ENCODE data around the gene USP9Y. TPM values are rescaled to one million over a fixed set of nuclear protein-coding genes. Genes with fewer than 3 reads are reported as not detected.

Gene USP9Y
- polyA plus RNA-seq, 1 donor (not counting 4 experiments of a cell fraction or from before 2014, with no cell fraction given) = not detected

- Histone ChIP-seq H3K36me3 (ENCODE audit: control insufficient read depth in 2 of 2, extremely low read depth in 1 of 2, insufficient read depth in 2 of 2, low read length in 2 of 2) (no peaks in the 10 kb centered on the region), H3K27ac (ENCODE audit: control insufficient read depth, insufficient read depth, low read length) (no peak overlapping the region), H3K9me1 (ENCODE audit: control insufficient read depth, extremely low read depth, insufficient read depth, low read length) (no peaks in the 10 kb centered on the region), H3K9ac (ENCODE audit: control insufficient read depth, extremely low read depth, insufficient read depth, low read length) (no peak overlapping the region), H3K9me3 (ENCODE audit: control insufficient read depth, low read depth, low read length) (no peaks in the 10 kb centered on the region), H3K4me1 (ENCODE audit: control insufficient read depth, extremely low read depth, insufficient read depth, low read length) (no peaks in the 10 kb centered on the region), H4K20me1 (ENCODE audit: control insufficient read depth, extremely low read depth, insufficient read depth, low read length) (no peaks in the 10 kb centered on the region), H2AFZ (ENCODE audit: control insufficient read depth, low read length) (no peak overlapping the region), H3K79me2 (ENCODE audit: control insufficient read depth, insufficient read depth, low read length) (no peaks in the 10 kb centered on the region), H3K4me2 (ENCODE audit: control insufficient read depth, extremely low read depth, insufficient read depth, low read depth, low read length) (no peak overlapping the region), H3K27me3 (ENCODE audit: control insufficient read depth, extremely low read depth, insufficient read depth, low read length) (no peaks in the 10 kb centered on the region), H3K4me3 (ENCODE audit: control insufficient read depth in 2 of 3, extremely low read depth in 1 of 3, insufficient read depth in 2 of 3, low read depth in 1 of 3, low read length in 3 of 3) (no peak overlapping the region)
- no peak for FAIRE-seq
- dilution Hi-C loops (cut with MboI; ENCODE audit: extremely low pct_ligation_motif_present, low sequenced_read_pairs) = no loop called here
- TF ChIP-seq CTCF (optimal IDR thresholded peaks at IDR 0.05 in 1 of 3, IDR thresholded peaks at IDR 0.05 in 1 of 3, conservative IDR thresholded peaks at IDR 0.05 in 1 of 3; ENCODE audit: extremely low read depth in 1 of 3, insufficient read depth in 2 of 3, low read length in 3 of 3) (no peak), EZH2 (IDR thresholded peaks at IDR 0.05; ENCODE audit: low read length) (no peak)
- DNase-seq (ENCODE audit: low read depth, low spot score) = no peak
Observed at GRCh38 chrY:12741414-12741813, 40.4 kb downstream of the USP9Y start.

GRCh38 chrY:12742725-12743124 is 41.7 kb downstream of the USP9Y start:
- Histone ChIP-seq H4K20me1 (ENCODE audit: control insufficient read depth, extremely low read depth, insufficient read depth, low read length) (no peaks in the 10 kb centered on the region), H3K9me3 (ENCODE audit: control insufficient read depth, low read depth, low read length) (no peaks in the 10 kb centered on the region), H3K9ac (ENCODE audit: control insufficient read depth, extremely low read depth, insufficient read depth, low read length) (no peak overlapping the region), H3K36me3 (ENCODE audit: control insufficient read depth in 2 of 2, extremely low read depth in 1 of 2, insufficient read depth in 2 of 2, low read length in 2 of 2) (no peaks in the 10 kb centered on the region), H3K79me2 (ENCODE audit: control insufficient read depth, insufficient read depth, low read length) (no peaks in the 10 kb centered on the region), H3K4me3 (ENCODE audit: control insufficient read depth in 2 of 3, extremely low read depth in 1 of 3, insufficient read depth in 2 of 3, low read depth in 1 of 3, low read length in 3 of 3) (no peak overlapping the region), H3K27me3 (ENCODE audit: control insufficient read depth, extremely low read depth, insufficient read depth, low read length) (no peaks in the 10 kb centered on the region), H3K4me2 (ENCODE audit: control insufficient read depth, extremely low read depth, insufficient read depth, low read depth, low read length) (no peak overlapping the region), H3K9me1 (ENCODE audit: control insufficient read depth, extremely low read depth, insufficient read depth, low read length) (no peaks in the 10 kb centered on the region), H3K4me1 (ENCODE audit: control insufficient read depth, extremely low read depth, insufficient read depth, low read length) (no peaks in the 10 kb centered on the region), H2AFZ (ENCODE audit: control insufficient read depth, low read length) (no peak overlapping the region), H3K27ac (ENCODE audit: control insufficient read depth, insufficient read depth, low read length) (no peak overlapping the region)
- dilution Hi-C loops (cut with MboI; ENCODE audit: extremely low pct_ligation_motif_present, low sequenced_read_pairs) = no loop called here
- TF ChIP-seq CTCF (optimal IDR thresholded peaks at IDR 0.05 in 1 of 3, IDR thresholded peaks at IDR 0.05 in 1 of 3, conservative IDR thresholded peaks at IDR 0.05 in 1 of 3; ENCODE audit: extremely low read depth in 1 of 3, insufficient read depth in 2 of 3, low read length in 3 of 3) = no peak
- TF ChIP-seq EZH2 (IDR thresholded peaks at IDR 0.05; ENCODE audit: low read length) = no peak
- FAIRE-seq = no peak
- no peak for DNase-seq (ENCODE audit: low read depth, low spot score)
